Measurements from ENCODE around the gene ILF3.

ILF3 gene

GRCh38 chr19:10740798-10741197 is 86.7 kb downstream of the ILF3 start:
- DNase-seq = no peak

Measured in NCI-H2227 treated with DMSO at 0.1 percent for 48 hours (cell line).